HG02678 (cell line): ENCODE results near the gene CLEC16A.

Experiments used
- ATAC-seq: cut with Tn5 transposase; IDR thresholded peaks from one replicate; pipeline ENCODE4 v1.9.1; 2021; ENCODE audit warnings: mild to moderate bottlenecking, moderate library complexity; ENCODE audit not compliant: unreplicated experiment

The CLEC16A gene

DNA sequence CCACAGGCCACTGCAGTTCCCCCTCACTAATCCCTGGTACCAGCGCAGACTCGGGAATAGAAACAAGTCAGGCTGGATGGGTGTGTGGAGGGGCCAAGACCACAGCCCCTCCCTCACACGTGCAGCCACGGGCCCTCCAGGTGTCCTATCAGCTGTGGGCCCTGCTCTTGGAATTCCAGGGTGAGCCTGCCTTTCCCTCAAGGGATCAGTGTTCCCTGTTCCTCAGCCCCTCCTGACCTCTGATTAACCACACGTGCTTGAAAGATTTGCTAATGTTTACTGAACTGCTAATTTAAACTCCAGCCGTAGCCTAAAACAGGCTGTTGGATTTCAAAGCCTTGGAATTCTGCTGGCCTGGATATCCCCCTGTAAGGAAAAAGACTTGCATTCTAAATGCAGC lies 165.2 kb downstream of the CLEC16A start:
- no peak for ATAC-seq

DNA sequence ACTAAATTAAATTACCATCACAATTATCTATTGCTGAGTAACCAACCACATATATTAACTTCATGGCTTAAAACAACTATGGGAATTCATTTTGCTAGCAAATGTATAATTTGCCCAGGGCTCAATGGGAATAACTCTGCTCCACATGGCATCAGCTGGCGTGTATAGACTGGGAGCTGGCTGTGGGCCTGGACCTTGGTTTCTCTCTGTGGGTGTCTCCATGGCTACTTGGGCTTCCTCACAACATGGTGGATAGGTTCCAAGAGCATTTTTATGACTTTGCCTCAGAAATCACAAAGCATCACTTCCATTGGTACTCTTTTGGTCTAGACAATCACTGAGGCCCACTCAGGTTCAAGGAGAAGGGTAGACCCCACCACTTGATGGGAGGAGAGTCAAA lies 166.8 kb downstream of the CLEC16A start:
- no peak for ATAC-seq

DNA sequence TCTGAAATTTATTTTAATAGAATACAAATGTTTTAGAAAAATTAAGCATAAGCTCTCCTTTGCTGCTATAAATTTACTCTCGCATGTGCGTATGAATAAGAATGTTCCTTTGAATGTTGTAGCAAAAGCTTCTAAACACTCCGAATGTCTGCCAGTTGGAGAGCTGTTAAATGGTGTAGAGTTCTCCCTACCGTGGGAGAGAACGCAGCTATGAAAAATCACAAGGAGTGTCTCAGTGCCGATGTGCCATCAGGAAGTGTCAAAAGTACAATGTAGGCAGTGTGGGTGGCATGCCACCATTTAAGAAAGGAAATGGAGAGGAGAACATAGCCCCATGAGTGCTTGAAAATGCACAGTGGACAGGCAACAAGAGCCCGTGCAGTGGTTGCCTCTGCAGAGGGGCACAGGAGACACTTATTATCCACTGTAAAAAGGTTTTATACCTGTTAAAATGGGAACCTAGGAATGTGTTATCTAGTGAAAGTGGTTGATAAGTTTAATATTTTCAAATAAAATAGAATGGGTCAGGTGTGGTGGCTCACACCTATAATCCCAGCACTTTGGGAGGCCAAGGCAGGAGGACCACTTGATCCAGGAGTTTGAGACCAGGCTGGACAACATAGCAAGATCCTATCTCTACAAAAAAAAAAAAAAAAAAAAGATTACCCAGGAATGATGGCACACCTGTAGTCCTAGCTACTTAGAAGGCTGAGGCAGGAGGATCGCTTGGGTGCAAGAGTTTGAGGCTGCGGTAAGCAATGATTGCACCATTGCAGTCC lies 167.7 kb downstream of the CLEC16A start:
- ATAC-seq: no peak

DNA sequence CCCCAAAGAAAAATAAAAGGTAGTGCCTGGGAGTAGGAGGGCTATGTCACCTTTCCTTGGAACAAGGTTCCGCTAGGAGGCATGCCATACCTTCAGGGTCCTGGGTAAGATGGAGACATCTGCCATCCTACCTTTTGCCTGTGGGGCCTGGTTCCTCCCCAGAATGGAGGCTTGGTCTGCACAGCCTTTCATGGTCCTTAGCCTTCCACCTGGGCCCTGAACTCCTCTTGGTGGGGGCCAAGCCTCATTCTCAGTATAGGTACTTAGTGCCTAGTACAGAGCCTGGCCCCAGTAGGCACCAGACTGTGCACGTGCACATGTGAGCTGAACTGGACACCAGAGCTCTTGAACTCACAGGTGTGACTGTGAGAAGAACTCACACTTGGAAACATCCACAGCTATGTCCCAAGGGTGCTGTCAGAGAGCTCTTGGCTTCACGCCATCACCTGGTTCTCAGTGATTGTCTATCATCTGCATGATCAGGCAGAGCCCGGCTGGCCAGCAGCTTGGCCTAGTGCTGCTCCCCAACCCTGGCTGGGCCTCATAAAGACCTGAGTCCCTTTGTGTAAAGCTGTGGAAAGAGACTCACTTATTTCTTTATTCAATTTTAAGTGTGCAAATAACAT lies 168.5 kb downstream of the CLEC16A start:
- no peak for ATAC-seq

DNA sequence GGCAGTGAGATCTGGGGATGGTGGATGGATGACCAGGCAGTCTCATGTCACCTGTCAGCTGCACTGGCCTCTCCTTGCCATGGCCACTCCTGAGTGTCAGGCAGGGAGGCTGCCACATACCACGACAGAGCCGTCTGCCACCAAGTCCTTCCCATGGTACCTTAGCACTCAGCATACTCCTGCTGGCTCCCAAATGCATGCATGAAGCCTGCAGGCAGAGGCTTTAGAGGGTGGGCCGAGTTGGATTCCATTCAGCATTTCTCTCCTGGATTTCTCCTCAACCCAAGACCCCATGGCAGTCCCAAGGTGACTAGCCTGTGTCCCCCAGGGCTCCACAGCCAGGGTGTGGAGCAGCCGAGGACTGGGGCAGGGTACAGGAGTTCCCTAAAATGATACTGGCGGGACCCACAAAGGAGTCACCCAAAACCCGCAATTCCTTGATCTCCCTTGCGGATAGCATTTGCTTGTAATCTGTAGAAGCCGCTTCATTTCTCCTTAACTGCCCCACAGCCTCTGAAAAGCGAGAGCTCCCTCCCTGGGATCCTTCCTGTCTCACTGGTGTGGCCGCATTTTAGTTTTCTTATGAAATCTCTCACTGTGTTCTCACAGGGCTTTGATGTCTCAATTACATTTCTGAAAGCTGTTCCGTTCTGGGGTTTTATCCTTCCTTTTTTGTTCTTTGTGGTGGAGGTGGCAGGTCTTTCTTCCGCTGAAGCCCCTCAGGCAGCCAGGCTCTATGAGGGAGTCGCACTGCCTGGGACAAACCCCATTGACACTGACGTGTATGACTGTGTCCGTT lies 170.2 kb downstream of the CLEC16A start:
- ATAC-seq: no peak

GRCh38 chr16:11117576-11118211 lies 173.3 kb downstream of the CLEC16A start:
- no peak for ATAC-seq

- ATAC-seq: no peak
Observed at GRCh38 chr16:11118479-11118878, 174.1 kb downstream of the CLEC16A start.

- ATAC-seq: no peak
Observed at GRCh38 chr16:11121083-11121608, 176.8 kb downstream of the CLEC16A start.

GRCh38 chr16:11121914-11122692 lies 177.7 kb downstream of the CLEC16A start:
- no peak for ATAC-seq

GRCh38 chr16:11123666-11124065 lies 179.3 kb downstream of the CLEC16A start:
- no peak for ATAC-seq

- ATAC-seq: no peak
Observed at GRCh38 chr16:11125936-11126335, 181.6 kb downstream of the CLEC16A start.

GRCh38 chr16:11126399-11127054 lies 182.2 kb downstream of the CLEC16A start:
- ATAC-seq: no peak

DNA sequence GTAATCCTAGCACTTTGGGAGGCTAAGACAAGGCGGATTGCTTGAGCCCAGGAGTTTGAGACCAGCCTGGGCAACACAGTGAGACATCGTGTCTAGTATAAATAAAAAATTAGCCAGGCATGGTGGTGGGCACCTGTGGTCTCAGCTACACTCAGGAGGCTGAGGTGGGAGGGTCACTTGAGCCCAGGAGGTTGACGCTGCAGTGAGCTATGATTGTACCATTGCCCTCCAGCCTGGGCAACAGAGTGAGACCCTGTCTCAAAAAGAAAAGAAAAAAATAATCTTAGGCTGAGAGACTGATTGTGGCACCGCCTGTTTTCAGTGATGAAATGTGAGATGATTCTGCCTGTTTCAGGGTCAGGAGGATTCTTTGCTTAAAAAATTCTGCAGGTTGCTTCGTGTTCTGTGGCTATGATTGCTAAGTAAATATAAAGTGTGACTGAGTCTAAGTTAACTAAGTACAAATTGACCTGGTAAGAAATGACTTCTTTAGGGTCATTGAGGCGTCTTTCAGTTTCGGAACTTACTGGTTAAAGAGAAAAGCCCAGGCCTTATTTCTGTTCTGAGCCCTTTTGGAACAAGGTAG lies 183.3 kb downstream of the CLEC16A start:
- ATAC-seq: no peak

DNA sequence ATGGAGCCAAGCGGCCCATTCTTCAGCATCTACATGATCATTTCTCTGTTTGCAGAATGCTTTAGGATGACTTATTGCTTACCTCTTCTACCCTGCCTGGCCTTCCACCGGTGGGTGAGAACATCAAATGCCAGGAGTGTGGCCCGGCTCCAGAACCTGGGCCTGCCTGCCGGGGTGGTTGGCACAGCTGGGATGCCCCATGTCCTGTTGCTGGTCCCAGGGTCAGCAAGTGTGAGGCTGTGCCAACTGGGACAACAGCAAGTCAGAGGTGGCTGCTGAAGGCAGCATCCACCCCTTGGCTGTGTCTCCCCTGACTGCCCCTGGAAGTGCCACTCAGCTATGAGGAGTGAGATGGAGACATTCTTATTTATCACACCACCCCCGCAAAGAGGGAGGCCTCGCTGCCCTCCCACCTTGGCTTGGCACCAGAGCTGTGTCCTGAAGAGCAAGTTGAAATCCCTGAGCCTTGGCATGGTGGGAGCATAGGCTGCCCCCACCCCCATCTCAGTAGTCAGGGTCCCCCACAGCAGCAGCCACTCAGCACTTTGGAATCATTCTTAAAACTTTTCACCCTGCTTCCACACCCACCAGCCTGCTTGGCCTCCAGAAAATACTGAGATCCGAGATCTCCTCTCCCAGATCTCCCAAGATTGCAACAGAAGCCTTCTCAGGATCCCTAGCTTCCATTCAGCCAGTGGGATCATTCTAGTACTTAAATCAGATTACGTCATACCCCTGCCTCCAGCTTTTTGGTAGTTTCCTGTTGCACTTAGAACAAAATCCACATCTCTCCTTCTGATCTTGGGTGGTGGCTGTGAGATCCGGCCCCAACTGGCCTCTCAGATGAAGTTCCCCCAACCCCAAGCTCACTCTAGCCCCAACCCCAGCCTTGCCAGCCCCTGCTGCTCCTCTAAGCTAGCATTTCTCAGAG lies 184.1 kb downstream of the CLEC16A start:
- ATAC-seq: no peak

GRCh38 chr16:11129378-11129781 lies 185.0 kb downstream of the CLEC16A start:
- no peak for ATAC-seq

DNA sequence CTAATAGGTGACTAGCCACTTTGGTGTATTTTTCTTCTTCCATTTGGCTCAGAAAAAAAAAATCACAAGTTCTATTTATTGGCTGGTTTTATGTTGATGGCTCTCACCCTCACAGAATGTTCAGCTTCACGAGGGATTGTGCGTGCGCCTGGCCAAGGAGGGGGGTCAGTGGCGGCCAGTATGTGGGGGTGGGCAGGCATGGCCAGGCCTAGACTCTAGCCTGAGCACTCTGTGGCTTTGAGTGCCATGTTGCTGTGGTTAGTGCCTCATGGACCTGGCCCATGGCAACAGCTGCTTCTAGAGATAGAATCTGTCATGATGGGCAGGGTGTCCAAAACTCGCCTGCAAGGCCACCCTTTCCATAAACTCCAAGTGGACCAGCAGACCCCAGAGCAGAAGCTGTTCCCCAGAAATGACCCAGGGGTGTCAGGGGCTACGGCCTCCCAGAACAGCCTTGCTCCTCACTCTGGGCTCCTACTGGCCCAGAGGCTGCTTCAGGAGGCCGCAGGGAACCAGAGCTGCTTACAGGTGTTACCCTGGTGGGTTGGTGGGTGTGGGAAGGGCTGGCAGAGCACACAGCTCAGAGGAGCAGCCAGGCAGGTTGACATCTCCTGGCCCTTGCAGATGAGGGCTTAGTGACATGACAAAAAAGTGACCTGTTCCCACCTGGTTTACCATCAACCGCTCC lies 186.8 kb downstream of the CLEC16A start:
- no peak for ATAC-seq

GRCh38 chr16:11131706-11132105 lies 187.3 kb downstream of the CLEC16A start:
- ATAC-seq: no peak
